ENCODE measurements around the gene DPT. TPM values are rescaled to one million over a fixed set of nuclear protein-coding genes. Genes with fewer than 3 reads are reported as not detected.

Gene DPT
- total RNA-seq, 1 donor from 2014 or later, result 1.4 TPM

DNA sequence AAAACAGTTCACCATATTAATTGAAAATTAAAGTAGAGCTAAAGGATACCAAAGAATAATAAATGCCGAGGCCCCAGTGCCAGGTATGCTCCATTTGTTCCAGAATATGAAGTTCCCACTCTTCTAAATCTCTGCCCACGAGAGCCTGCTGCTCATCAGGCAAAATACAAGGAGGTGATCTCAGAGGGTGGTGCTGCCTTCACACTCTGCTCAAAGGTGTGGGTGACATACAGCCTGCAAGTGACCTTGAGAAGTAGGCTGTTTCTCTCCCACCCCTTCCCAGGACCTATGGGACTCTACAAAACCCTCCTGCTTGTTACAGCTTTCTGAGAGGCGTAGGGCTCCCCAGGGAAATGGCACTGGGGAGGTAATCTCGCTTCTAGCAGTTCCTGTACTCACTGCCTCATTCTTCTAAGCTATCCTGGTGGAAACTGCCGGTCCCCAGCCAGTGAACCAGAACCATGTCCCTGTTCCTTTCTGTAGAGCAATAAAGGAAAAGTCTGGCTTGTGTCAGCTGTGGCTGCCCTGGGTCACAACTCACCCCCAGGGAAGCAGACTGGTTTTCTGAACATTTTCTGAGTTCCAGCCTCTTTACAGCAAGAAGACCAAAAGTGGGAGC is 26.9 kb upstream of the DPT start:
- no peak overlapping the region for H3K27ac Mint-ChIP-seq (ENCODE audit: unreplicated experiment)
- peaks cover 4% of the 10 kb centered on the region for H3K4me1 Mint-ChIP-seq (ENCODE audit: unreplicated experiment)
- H3K27me3 Mint-ChIP-seq (ENCODE audit: unreplicated experiment), result peaks cover 4% of the 10 kb centered on the region
- no peak for DNase-seq (ENCODE audit: extremely low spot score, unreplicated experiment)
- no peak for TF ChIP-seq CTCF (IDR thresholded peaks at IDR 0.05)
- H3K9me3 Mint-ChIP-seq (ENCODE audit: unreplicated experiment), result no peaks in the 10 kb centered on the region
- H3K4me3 Mint-ChIP-seq (ENCODE audit: unreplicated experiment), result no peak overlapping the region
- H3K36me3 Mint-ChIP-seq (ENCODE audit: unreplicated experiment), result no peaks in the 10 kb centered on the region

DNA sequence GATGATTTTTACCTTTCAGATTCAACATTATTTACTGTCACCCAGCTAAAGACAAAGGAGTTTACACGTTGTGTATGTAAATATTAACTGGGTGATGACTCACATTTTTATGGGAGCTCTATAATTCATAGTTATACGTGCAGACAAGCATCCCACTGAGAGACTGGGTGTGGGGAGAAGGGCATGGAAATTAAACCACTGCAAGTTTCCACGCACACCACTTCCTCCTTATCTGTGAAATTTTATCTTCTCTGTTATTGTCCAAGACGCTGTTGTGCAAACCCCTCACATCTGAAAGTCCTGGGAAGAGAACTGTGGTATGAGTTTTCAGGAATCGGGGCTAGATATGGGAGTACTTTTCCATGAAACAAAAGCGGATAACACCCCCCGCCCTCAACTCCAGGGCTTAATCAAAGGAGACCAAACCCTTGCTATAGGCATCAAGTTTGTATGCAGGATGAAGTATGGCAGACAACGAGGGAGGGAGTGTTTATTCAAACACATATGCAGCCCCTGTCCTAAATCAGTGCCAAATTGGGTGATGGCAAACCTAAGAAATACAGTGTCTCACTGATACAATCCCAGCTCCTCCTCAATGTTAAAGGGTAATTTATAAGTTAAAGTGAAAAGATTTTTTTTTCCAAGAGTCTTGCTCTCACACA is 23.3 kb upstream of the DPT start:
- peaks cover 16% of the 10 kb centered on the region for H3K27me3 Mint-ChIP-seq (ENCODE audit: unreplicated experiment)
- H3K4me3 Mint-ChIP-seq (ENCODE audit: unreplicated experiment), result no peak overlapping the region
- H3K27ac Mint-ChIP-seq (ENCODE audit: unreplicated experiment), result no peak overlapping the region
- H3K4me1 Mint-ChIP-seq (ENCODE audit: unreplicated experiment), result peaks cover 4% of the 10 kb centered on the region
- TF ChIP-seq CTCF (IDR thresholded peaks at IDR 0.05), result no peak
- H3K36me3 Mint-ChIP-seq (ENCODE audit: unreplicated experiment), result no peaks in the 10 kb centered on the region
- no peaks in the 10 kb centered on the region for H3K9me3 Mint-ChIP-seq (ENCODE audit: unreplicated experiment)
- no peak for DNase-seq (ENCODE audit: extremely low spot score, unreplicated experiment)

GRCh38 chr1:168751195-168751650 is 22.2 kb upstream of the DPT start:
- no peak for DNase-seq (ENCODE audit: extremely low spot score, unreplicated experiment)
- peaks cover 21% of the 10 kb centered on the region for H3K27me3 Mint-ChIP-seq (ENCODE audit: unreplicated experiment)
- H3K9me3 Mint-ChIP-seq (ENCODE audit: unreplicated experiment), result no peaks in the 10 kb centered on the region
- H3K4me3 Mint-ChIP-seq (ENCODE audit: unreplicated experiment), result no peak overlapping the region
- H3K27ac Mint-ChIP-seq (ENCODE audit: unreplicated experiment), result no peak overlapping the region
- TF ChIP-seq CTCF (IDR thresholded peaks at IDR 0.05), result no peak
- H3K4me1 Mint-ChIP-seq (ENCODE audit: unreplicated experiment), result peaks cover 4% of the 10 kb centered on the region
- no peaks in the 10 kb centered on the region for H3K36me3 Mint-ChIP-seq (ENCODE audit: unreplicated experiment)

DNA sequence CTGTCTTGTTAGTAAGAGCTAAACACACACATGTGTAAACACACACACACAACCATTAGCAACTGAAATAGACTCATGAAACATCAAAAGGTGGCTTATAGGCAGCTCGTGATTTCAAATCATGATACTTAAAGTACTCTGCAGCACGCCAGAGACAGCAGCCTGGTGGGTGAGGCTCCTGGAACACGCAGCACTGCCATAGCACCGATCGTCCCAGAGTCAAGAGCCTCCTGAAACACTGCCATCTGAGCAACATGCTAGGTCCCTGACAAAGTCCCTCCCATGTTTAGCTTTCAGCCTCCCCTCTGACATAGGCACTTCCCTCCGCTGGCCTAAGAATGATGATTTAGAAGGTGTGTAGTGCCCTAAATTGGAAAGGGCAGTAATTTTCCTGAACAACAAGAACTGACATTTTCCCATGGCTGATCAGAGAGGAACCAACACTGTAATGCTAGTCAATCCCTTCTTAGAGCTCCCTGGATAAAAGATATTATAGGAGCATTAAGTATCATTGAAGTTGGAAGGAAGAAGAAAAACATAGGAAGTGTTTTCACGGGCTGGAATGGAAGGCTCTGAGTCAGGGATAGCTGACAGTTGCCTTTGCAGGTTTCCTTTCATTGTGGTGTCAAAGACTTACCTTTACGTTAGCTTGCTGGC is 14.1 kb upstream of the DPT start:
- Mint-ChIP-seq H3K27ac (ENCODE audit: unreplicated experiment) (no peak overlapping the region), H3K4me1 (ENCODE audit: unreplicated experiment) (peaks cover 2% of the 10 kb centered on the region), H3K36me3 (ENCODE audit: unreplicated experiment) (no peaks in the 10 kb centered on the region), H3K27me3 (ENCODE audit: unreplicated experiment) (peaks cover 11% of the 10 kb centered on the region), H3K9me3 (ENCODE audit: unreplicated experiment) (no peaks in the 10 kb centered on the region), H3K4me3 (ENCODE audit: unreplicated experiment) (no peak overlapping the region)
- DNase-seq (ENCODE audit: extremely low spot score, unreplicated experiment), result no peak
- no peak for TF ChIP-seq CTCF (IDR thresholded peaks at IDR 0.05)

DNA sequence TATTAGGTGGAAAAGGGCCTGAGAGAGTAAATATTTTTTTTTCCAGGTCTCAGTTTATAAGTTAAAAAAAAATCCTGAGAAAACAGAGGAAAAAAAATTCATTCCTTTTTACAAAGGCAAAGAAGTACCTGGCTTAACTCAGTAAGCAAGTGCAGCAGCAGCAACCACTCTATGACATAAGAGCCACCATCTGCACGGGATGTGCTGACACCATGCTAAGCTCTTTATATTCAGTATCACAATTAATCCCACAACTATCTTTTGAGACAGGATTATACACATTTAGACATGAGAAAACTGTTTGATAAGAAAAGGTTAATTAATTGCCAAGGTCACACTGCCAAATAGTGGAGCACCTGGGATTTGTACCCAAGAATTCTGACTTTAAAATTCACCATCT is 13.4 kb upstream of the DPT start:
- Mint-ChIP-seq H3K4me3 (ENCODE audit: unreplicated experiment) (no peak overlapping the region), H3K36me3 (ENCODE audit: unreplicated experiment) (no peaks in the 10 kb centered on the region), H3K9me3 (ENCODE audit: unreplicated experiment) (no peaks in the 10 kb centered on the region), H3K27me3 (ENCODE audit: unreplicated experiment) (peaks cover 11% of the 10 kb centered on the region), H3K27ac (ENCODE audit: unreplicated experiment) (no peak overlapping the region), H3K4me1 (ENCODE audit: unreplicated experiment) (peaks cover 2% of the 10 kb centered on the region)
- no peak for TF ChIP-seq CTCF (IDR thresholded peaks at IDR 0.05)
- no peak for DNase-seq (ENCODE audit: extremely low spot score, unreplicated experiment)

All from osteocyte (in vitro differentiated cells).